Measurements from ENCODE around the gene KNDC1.

DNA sequence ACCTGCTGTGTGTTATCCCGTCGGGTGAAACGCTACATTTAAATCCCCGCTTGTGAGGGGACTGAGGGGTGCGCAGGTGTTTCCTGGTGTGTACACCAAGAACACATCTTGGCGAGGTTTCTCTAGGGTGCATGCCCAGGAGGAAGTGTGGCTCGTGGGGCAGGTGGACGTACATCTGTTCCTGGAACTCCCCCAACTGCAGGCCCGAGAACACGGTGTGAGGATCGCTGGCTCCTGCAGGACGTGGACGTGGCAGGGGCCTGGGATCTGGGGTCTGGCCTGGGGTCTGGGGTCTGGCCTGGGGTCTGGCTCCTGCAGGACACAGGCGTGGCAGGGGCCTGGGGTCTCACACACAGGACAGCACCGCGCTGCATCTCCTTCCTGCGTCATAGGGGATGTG is 10.1 kb downstream of the KNDC1 start:
- TF ChIP-seq TCF7 (IDR thresholded peaks at IDR 0.05; ENCODE audit: borderline replicate concordance) (no peak), IRF4 (IDR thresholded peaks at IDR 0.05; ENCODE audit: low read depth, low read length) (no peak), GABPA (IDR thresholded peaks at IDR 0.05; ENCODE audit: low read depth) (no peak), SRF (IDR thresholded peaks at IDR 0.05; ENCODE audit: low read depth in 2 of 2, low read length in 2 of 2) (no peak), CTCF (IDR thresholded peaks at IDR 0.05 in 2 of 3, conservative IDR thresholded peaks at IDR 0.05 in 1 of 3; ENCODE audit: control insufficient read depth in 2 of 3, extremely low read depth in 1 of 3, insufficient read depth in 1 of 3, low read depth in 3 of 3, low read length in 3 of 3) (no peak), YY1 (IDR thresholded peaks at IDR 0.05; ENCODE audit: low read depth, low read length) (no peak), SUZ12 (IDR thresholded peaks at IDR 0.05; ENCODE audit: unreplicated experiment) (no peak), TCF12 (IDR thresholded peaks at IDR 0.05; ENCODE audit: low read depth, low read length) (no peak), RELA (IDR thresholded peaks at IDR 0.05; ENCODE audit: borderline replicate concordance, partially characterized antibody) (no peak), ZNF24 (IDR thresholded peaks at IDR 0.05) (no peak), ELK1 (IDR thresholded peaks at IDR 0.05; ENCODE audit: low read depth, low read length) (no peak), ZNF384 (IDR thresholded peaks at IDR 0.05; ENCODE audit: borderline replicate concordance, low read depth, low read length) (no peak)
